Lower lobe of right lung (tissue), 2 donors: ENCODE data around the gene SNRPA. TPM values are rescaled to one million over a fixed set of nuclear protein-coding genes. Genes with fewer than 3 reads are reported as not detected.

ENCODE experiments used
- ATAC-seq, 2 donors: fragments of 200-7000 bp; cut with Tn5 transposase; one replicate each; pipeline ENCODE4 v1.9.1; 2020 to 2022; ENCODE audit warnings: mild to moderate bottlenecking in 2 of 2, moderate library complexity in 2 of 2
- DNase-seq: peaks from one replicate; pipeline ENCODE4 v3.0.0-alpha.2; 2020
- H3K27ac ChIP-seq: fragments of 200-600 bp; one replicate; pipeline ENCODE4 v1.8.0; 2022
- H3K27me3 ChIP-seq: fragments of 200-600 bp; one replicate; pipeline ENCODE4 v1.8.0; 2022; ENCODE audit warnings: low read depth
- H3K36me3 ChIP-seq: fragments of 200-600 bp; one replicate; pipeline ENCODE4 v1.8.0; 2022; ENCODE audit warnings: mild to moderate bottlenecking
- H3K4me1 ChIP-seq: fragments of 200-600 bp; one replicate; pipeline ENCODE4 v1.8.0; 2022
- H3K4me3 ChIP-seq: fragments of 200-600 bp; one replicate; pipeline ENCODE4 v1.8.0; 2022; ENCODE audit warnings: mild to moderate bottlenecking
- H3K9me3 ChIP-seq: fragments of 200-600 bp; one replicate; pipeline ENCODE4 v1.8.0; 2022
- CTCF ChIP-seq: fragments of 200-600 bp; IDR thresholded peaks from one replicate; pipeline ENCODE4 v1.8.0; 2022; ENCODE audit warnings: antibody characterized with exemption, mild to moderate bottlenecking
- intact Hi-C: fragments of 100-400 bp; cut with DNase I; formaldehyde crosslinking; loops from one replicate; pipeline ENCODE4 v1.11.0; 2022
- total RNA-seq: library from RNA; stranded (reverse); fragmentation: NEBNext Ultra II Directional; extraction: Animal tissue kit (Norgen Biotek cat#: 25700); gene quantifications from one replicate; pipeline ENCODE4 v1.2.1, GENCODE V29; 2021
- donor health status: DM: no; HTN: yes; CAD: no; lungs with severe emphysema.

SNRPA gene
- total RNA-seq, 1 donor from 2014 or later: 44.8 TPM

DNA sequence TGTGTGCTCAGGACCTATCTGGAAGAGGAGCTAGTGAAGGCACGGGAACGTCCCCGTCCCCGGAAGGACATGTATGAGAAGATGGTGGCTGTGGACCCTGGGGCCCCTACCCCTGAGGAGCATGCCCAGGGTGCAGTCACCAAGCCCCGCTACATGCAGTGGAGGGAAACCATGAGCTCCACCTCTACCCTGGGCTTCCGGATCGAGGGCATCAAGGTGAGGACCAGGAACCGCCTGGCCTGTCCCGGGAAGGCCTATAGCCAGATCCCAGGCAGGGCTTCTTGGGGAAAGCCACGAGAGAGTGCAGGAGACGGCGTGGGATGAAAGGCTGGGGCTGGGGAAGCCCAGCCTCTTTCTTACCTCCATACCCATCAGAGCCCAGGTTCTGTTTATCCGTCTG, 17.9 kb upstream of the SNRPA start:
- H3K27ac ChIP-seq: no peak overlapping the region
- H3K4me3 ChIP-seq: no peak overlapping the region
- H3K4me1 ChIP-seq: no peaks in the 10 kb centered on the region
- DNase-seq: no peak
- peaks cover 100% of the 10 kb centered on the region for H3K36me3 ChIP-seq
- H3K9me3 ChIP-seq: no peaks in the 10 kb centered on the region
- ATAC-seq: no peak
- no peaks in the 10 kb centered on the region for H3K27me3 ChIP-seq
- TF ChIP-seq CTCF: no peak
- intact Hi-C loops: no loop called here

GRCh38 chr19:40735013-40735771, 15.8 kb upstream of the SNRPA start:
- H3K9me3 ChIP-seq: no peaks in the 10 kb centered on the region
- H3K36me3 ChIP-seq: peaks cover 100% of the 10 kb centered on the region
- peak overlapping the region; percentile 24 for H3K27ac ChIP-seq
- H3K27me3 ChIP-seq: no peaks in the 10 kb centered on the region
- no peak overlapping the region for H3K4me3 ChIP-seq
- DNase-seq (no peak), ATAC-seq (peak; percentile 45 to 62)
- peaks cover 5% of the 10 kb centered on the region for H3K4me1 ChIP-seq
- TF ChIP-seq CTCF: no peak
- intact Hi-C loops: no loop called here

DNA sequence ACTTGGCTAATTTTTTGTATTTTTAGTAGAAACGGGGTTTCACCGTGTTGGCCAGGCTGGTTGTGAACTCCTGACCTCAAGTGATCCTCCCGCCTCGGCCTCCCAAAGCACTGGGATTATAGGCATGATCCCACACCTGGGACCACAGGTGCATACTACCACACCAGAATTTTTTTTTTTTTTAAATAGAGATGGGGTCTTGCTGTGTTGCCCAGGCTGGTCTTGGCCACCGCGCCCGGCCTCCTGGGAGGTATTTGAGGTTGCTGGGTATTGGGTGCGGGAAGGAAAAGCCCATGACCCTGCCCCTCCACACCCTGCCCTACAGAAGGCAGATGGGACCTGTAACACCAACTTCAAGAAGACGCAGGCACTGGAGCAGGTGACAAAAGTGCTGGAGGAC, 14.3 kb upstream of the SNRPA start:
- peak overlapping the region; percentile 27 for H3K27ac ChIP-seq
- H3K36me3 ChIP-seq: peaks cover 95% of the 10 kb centered on the region
- no peak for TF ChIP-seq CTCF

GRCh38 chr19:40737102-40737644, 13.8 kb upstream of the SNRPA start:
- peaks cover 11% of the 10 kb centered on the region for H3K4me1 ChIP-seq
- DNase-seq (no peak), ATAC-seq (no peak)
- no peak overlapping the region for H3K27ac ChIP-seq
- no peaks in the 10 kb centered on the region for H3K9me3 ChIP-seq
- intact Hi-C loops: no loop called here
- H3K36me3 ChIP-seq: peaks cover 90% of the 10 kb centered on the region
- no peaks in the 10 kb centered on the region for H3K27me3 ChIP-seq
- H3K4me3 ChIP-seq: no peak overlapping the region
- no peak for TF ChIP-seq CTCF

More for the DNA sequence above, 14.3 kb upstream of the SNRPA start:
- intact Hi-C loops: no loop called here
- Histone ChIP-seq H3K4me1 (peaks cover 11% of the 10 kb centered on the region), H3K27me3 (no peaks in the 10 kb centered on the region), H3K4me3 (no peak overlapping the region), H3K9me3 (no peaks in the 10 kb centered on the region)
- DNase-seq: no peak
- no peak for ATAC-seq

- ATAC-seq (no peak), DNase-seq (no peak)
- H3K27ac ChIP-seq: peak overlapping the region; percentile 75
- no peak for TF ChIP-seq CTCF
- no peak overlapping the region for H3K4me3 ChIP-seq
- H3K4me1 ChIP-seq: peaks cover 14% of the 10 kb centered on the region
- peaks cover 69% of the 10 kb centered on the region for H3K36me3 ChIP-seq
- H3K9me3 ChIP-seq: no peaks in the 10 kb centered on the region
- no peaks in the 10 kb centered on the region for H3K27me3 ChIP-seq
- intact Hi-C loops: no loop called here
Observed at GRCh38 chr19:40739030-40739839, 11.8 kb upstream of the SNRPA start.
